Measurements from ENCODE around the gene SCO2. TPM values are rescaled to one million over a fixed set of nuclear protein-coding genes. Genes with fewer than 3 reads are reported as not detected.
"Not testable (repeated sequence)": the region's sequence is repeated elsewhere in the genome, so short reads cannot be mapped to it uniquely, and the experiment has no call there.

Gene SCO2
- total RNA-seq, 3 donors from 2014 or later, result 1.9 to 6.6 (median 4.3) TPM

DNA sequence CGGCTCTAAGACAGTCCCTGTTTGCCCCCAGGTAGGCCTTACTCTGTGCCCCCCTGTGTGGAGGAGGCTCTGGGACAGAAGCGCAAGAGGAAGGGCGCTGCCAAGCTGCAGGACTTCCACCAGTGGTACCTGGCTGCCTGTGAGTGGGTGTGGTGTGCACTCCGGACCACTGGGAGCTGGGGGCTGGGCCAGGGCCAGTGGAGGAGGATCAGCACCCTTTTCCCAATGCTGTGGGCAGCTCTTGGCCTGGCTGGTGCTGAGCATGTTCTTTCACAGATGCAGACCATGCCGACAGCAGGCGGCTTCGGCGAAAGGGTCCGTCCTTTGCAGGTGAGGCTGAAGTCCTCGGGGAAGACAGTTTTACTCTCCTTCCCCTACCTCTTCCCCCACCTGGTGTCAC, 3.7 kb downstream of the SCO2 start:
- Histone ChIP-seq H3K4me3 (no peak overlapping the region), H3K27me3 (no peaks in the 10 kb centered on the region), H3K36me3 (peaks cover 13% of the 10 kb centered on the region), H3K9me3 (no peaks in the 10 kb centered on the region), H3K4me1 (peaks cover 10 to 11% of the 10 kb centered on the region in 2 donors), H3K27ac (no peak overlapping the region)
- DNase-seq (ENCODE audit: low spot score in 2 of 2), result no peak
- intact Hi-C loops (cut with DNase I; ENCODE audit: low total_unique reads), result no loop called here
- TF ChIP-seq POLR2A (IDR thresholded peaks at IDR 0.05), result no peak
- TF ChIP-seq, protein P1, sequence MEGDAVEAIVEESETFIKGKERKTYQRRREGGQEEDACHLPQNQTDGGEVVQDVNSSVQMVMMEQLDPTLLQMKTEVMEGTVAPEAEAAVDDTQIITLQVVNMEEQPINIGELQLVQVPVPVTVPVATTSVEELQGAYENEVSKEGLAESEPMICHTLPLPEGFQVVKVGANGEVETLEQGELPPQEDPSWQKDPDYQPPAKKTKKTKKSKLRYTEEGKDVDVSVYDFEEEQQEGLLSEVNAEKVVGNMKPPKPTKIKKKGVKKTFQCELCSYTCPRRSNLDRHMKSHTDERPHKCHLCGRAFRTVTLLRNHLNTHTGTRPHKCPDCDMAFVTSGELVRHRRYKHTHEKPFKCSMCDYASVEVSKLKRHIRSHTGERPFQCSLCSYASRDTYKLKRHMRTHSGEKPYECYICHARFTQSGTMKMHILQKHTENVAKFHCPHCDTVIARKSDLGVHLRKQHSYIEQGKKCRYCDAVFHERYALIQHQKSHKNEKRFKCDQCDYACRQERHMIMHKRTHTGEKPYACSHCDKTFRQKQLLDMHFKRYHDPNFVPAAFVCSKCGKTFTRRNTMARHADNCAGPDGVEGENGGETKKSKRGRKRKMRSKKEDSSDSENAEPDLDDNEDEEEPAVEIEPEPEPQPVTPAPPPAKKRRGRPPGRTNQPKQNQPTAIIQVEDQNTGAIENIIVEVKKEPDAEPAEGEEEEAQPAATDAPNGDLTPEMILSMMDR (IDR thresholded peaks at IDR 0.05), result no peak
- no peak for TF ChIP-seq POLR2AphosphoS5 (IDR thresholded peaks at IDR 0.05)

DNA sequence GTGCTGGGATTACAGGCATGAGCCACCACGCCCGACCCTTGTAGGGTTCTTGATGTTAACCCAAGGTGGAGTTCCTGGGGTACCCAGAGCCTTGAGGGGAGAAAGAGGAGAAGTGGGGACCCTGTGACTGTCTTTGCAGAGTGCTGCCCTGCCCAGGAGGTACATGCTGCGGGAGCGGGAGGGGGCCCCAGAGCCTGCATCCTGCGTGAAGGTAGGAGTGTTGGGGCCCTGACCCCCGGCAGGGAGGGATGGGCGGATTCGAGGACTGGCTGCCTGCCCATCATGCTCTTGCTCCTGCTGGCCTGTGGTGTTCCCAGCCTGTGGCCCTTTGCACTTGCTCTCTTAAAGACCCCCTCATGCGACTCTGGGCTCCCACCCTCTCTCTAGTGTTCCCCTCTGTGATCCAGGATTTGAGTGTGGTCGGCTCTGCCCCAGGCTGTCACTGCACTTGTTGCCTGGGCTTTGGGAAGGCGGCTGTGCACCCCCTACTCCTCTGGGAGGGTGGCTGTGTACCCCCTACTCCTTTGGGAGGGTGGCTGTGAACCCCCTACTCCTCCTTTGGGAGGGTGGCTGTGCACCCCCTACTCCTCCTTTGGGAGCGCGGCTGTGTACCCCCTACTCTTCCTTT, 4.5 kb downstream of the SCO2 start:
- H3K9me3 ChIP-seq, result no peaks in the 10 kb centered on the region
- no peaks in the 10 kb centered on the region for H3K27me3 ChIP-seq
- H3K36me3 ChIP-seq, result peaks cover 13% of the 10 kb centered on the region
- TF ChIP-seq POLR2A (IDR thresholded peaks at IDR 0.05) (no peak), POLR2AphosphoS5 (IDR thresholded peaks at IDR 0.05) (no peak)
- TF ChIP-seq, protein P1 (IDR thresholded peaks at IDR 0.05), result no peak
- H3K4me1 ChIP-seq, result peaks cover 8 to 10% of the 10 kb centered on the region in 2 donors
- H3K27ac ChIP-seq, result no peak overlapping the region
- no peak for DNase-seq (ENCODE audit: low spot score in 2 of 2)
- no peak overlapping the region for H3K4me3 ChIP-seq
- intact Hi-C loops (cut with DNase I; ENCODE audit: low total_unique reads), result no loop called here

DNA sequence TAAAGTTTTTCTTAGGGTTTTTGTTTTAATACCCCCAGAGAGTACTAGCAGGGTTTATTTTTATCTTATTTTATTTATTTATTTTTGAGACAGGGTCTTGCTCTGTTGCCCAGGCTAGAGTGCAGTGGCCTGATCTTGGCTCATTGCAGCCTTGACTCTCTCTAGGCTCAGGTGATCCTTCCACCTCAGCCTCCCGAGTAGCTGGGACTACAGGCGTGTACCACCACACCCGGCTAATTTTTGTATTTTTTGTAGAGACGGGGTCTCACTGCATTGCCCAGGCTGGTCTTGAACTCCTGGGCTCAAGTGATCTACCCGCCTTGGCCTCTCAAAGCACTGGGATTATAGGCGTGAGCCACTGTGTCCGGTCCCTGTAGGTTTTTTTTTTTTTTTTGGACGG, 5.2 kb downstream of the SCO2 start:
- H3K4me3 ChIP-seq; H3K27ac ChIP-seq; intact Hi-C loops (cut with DNase I; ENCODE audit: low total_unique reads); H3K27me3 ChIP-seq; DNase-seq (ENCODE audit: low spot score in 2 of 2); H3K4me1 ChIP-seq; H3K9me3 ChIP-seq: not testable (repeated sequence)
- H3K36me3 ChIP-seq, result peaks cover 13% of the 10 kb centered on the region

DNA sequence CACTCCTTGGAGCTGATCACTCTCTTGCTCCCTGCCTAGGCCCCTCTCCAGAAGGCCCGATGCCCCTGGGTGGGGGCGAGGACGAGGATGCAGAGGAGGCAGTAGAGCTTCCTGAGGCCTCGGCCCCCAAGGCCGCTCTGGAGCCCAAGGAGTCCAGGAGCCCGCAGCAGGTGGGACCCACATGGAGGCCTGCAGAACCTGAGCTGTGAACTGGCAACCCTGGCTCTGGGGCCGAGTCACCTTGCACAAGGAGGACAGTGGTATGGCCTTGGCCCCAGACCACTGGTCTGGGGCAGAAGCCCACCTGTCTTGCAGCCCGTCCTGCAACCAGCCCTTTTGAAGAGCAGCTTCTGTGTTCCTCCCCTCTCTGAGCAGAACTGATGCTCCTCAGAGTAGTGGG, 6.2 kb downstream of the SCO2 start:
- H3K4me1 ChIP-seq, result peaks cover 1 to 2% of the 10 kb centered on the region in 2 donors
- H3K27me3 ChIP-seq, result no peaks in the 10 kb centered on the region
- no peak for DNase-seq (ENCODE audit: low spot score in 2 of 2)
- TF ChIP-seq, protein P1 (IDR thresholded peaks at IDR 0.05), result no peak
- TF ChIP-seq POLR2A (IDR thresholded peaks at IDR 0.05) (no peak), POLR2AphosphoS5 (IDR thresholded peaks at IDR 0.05) (no peak)
- no peak overlapping the region for H3K4me3 ChIP-seq
- H3K36me3 ChIP-seq, result peaks cover 13% of the 10 kb centered on the region
- H3K9me3 ChIP-seq, result no peaks in the 10 kb centered on the region
- intact Hi-C loops (cut with DNase I; ENCODE audit: low total_unique reads), result no loop called here
- no peak overlapping the region for H3K27ac ChIP-seq

DNA sequence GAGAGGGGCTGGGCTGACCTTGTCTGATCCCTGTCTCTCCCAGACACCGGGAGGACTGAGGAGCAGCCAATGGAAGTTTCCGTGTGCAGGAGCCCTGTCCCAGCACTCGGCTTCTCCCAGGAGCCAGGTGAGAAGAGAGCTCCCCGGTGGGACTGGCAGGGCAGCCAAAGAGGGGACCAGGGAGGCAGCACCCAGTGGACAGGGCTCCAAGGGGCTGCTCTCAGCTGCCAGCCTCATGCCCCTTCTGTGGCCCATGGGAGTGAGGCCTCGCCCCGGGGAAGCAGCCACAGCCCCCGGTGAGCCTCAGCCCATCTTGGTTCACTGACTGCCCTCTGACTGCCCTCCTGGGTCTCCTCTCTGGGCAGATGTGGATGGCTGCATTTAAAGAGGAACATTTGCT, 6.8 kb downstream of the SCO2 start:
- TF ChIP-seq POLR2AphosphoS5 (IDR thresholded peaks at IDR 0.05), result no peak
- TF ChIP-seq, protein P1 (IDR thresholded peaks at IDR 0.05), result no peak
- no peak overlapping the region for H3K27ac ChIP-seq
- H3K36me3 ChIP-seq, result peaks cover 13% of the 10 kb centered on the region
- H3K27me3 ChIP-seq, result no peaks in the 10 kb centered on the region
- no peaks in the 10 kb centered on the region for H3K4me1 ChIP-seq
- no peak for DNase-seq (ENCODE audit: low spot score in 2 of 2)
- intact Hi-C loops (cut with DNase I; ENCODE audit: low total_unique reads), result no loop called here
- H3K9me3 ChIP-seq, result no peaks in the 10 kb centered on the region
- no peak overlapping the region for H3K4me3 ChIP-seq

Measured in breast epithelium (tissue), 4 donors.